ENCODE results near the gene CEBPA.
"Not testable (repeated sequence)": the region's sequence is repeated elsewhere in the genome, so short reads cannot be mapped to it uniquely, and the experiment has no call there.

The CEBPA gene

GRCh38 chr19:33317517-33317916 lies 15.2 kb upstream of the CEBPA start:
- 0 out of 2 replicates have a peak, but pooled peaks cover 3% of the 10 kb centered on the region for H3K9me3 ChIP-seq (ENCODE audit: insufficient read depth, low read length)
- no peak overlapping the region for H2AFZ ChIP-seq (ENCODE audit: low read depth, low read length)
- H3K4me2 ChIP-seq (ENCODE audit: low read length): no peak overlapping the region
- H3K27me3 ChIP-seq (ENCODE audit: low read depth, low read length): peaks cover 5% of the 10 kb centered on the region; the same call in 1 of the 2 replicates
- TF ChIP-seq EZH2phosphoT487 (IDR thresholded peaks at IDR 0.05; ENCODE audit: low read depth) (no peak), CTCF (IDR thresholded peaks at IDR 0.05; ENCODE audit: low read depth, low read length) (no peak)
- no peak overlapping the region for H3K27ac ChIP-seq (ENCODE audit: low read length)
- no peaks in the 10 kb centered on the region for H3K79me2 ChIP-seq (ENCODE audit: low read length)
- no peaks in the 10 kb centered on the region for H3K36me3 ChIP-seq (replicated peaks; ENCODE audit: low read depth, low read length)
- H4K20me1 ChIP-seq (ENCODE audit: insufficient read depth, low read length): no peaks in the 10 kb centered on the region
- H3K9ac ChIP-seq (ENCODE audit: low read length): no peak overlapping the region
- H3K4me3 ChIP-seq (ENCODE audit: low read length): no peak overlapping the region
- no peaks in the 10 kb centered on the region for H3K4me1 ChIP-seq (ENCODE audit: low read length)

GRCh38 chr19:33316541-33317264 lies 14.4 kb upstream of the CEBPA start:
- Histone ChIP-seq H3K4me2 (ENCODE audit: low read length) (no peak overlapping the region), H2AFZ (ENCODE audit: low read depth, low read length) (no peak overlapping the region), H3K9me3 (ENCODE audit: insufficient read depth, low read length) (0 out of 2 replicates have a peak, but pooled peaks cover 3% of the 10 kb centered on the region), H3K27ac (ENCODE audit: low read length) (no peak overlapping the region), H3K36me3 (replicated peaks; ENCODE audit: low read depth, low read length) (no peaks in the 10 kb centered on the region), H3K9ac (ENCODE audit: low read length) (no peak overlapping the region), H3K79me2 (ENCODE audit: low read length) (no peaks in the 10 kb centered on the region), H3K4me1 (ENCODE audit: low read length) (no peaks in the 10 kb centered on the region), H3K27me3 (ENCODE audit: low read depth, low read length) (peaks cover 7% of the 10 kb centered on the region; the same call in 1 of the 2 replicates), H3K4me3 (ENCODE audit: low read length) (no peak overlapping the region), H4K20me1 (ENCODE audit: insufficient read depth, low read length) (no peaks in the 10 kb centered on the region)
- no peak for TF ChIP-seq EZH2phosphoT487 (IDR thresholded peaks at IDR 0.05; ENCODE audit: low read depth)
- TF ChIP-seq CTCF (IDR thresholded peaks at IDR 0.05; ENCODE audit: low read depth, low read length): no peak

GRCh38 chr19:33312808-33313207 lies 10.5 kb upstream of the CEBPA start:
- H3K4me3 ChIP-seq (ENCODE audit: low read length); H3K9me3 ChIP-seq (ENCODE audit: insufficient read depth, low read length); H3K27ac ChIP-seq (ENCODE audit: low read length); H3K9ac ChIP-seq (ENCODE audit: low read length); H2AFZ ChIP-seq (ENCODE audit: low read depth, low read length); H3K79me2 ChIP-seq (ENCODE audit: low read length); H3K36me3 ChIP-seq (replicated peaks; ENCODE audit: low read depth, low read length); H4K20me1 ChIP-seq (ENCODE audit: insufficient read depth, low read length); H3K27me3 ChIP-seq (ENCODE audit: low read depth, low read length); H3K4me1 ChIP-seq (ENCODE audit: low read length); H3K4me2 ChIP-seq (ENCODE audit: low read length): not testable (repeated sequence)

- H2AFZ ChIP-seq (ENCODE audit: low read depth, low read length): no peak overlapping the region
- no peaks in the 10 kb centered on the region for H4K20me1 ChIP-seq (ENCODE audit: insufficient read depth, low read length)
- H3K9me3 ChIP-seq (ENCODE audit: insufficient read depth, low read length): 0 out of 2 replicates have a peak, but pooled peaks cover 3% of the 10 kb centered on the region
- no peak overlapping the region for H3K4me2 ChIP-seq (ENCODE audit: low read length)
- no peak overlapping the region for H3K4me3 ChIP-seq (ENCODE audit: low read length)
- no peak overlapping the region for H3K27ac ChIP-seq (ENCODE audit: low read length)
- H3K79me2 ChIP-seq (ENCODE audit: low read length): no peaks in the 10 kb centered on the region
- H3K9ac ChIP-seq (ENCODE audit: low read length): no peak overlapping the region
- TF ChIP-seq EZH2phosphoT487 (IDR thresholded peaks at IDR 0.05; ENCODE audit: low read depth): no peak
- TF ChIP-seq CTCF (IDR thresholded peaks at IDR 0.05; ENCODE audit: low read depth, low read length): no peak
- peaks cover 7% of the 10 kb centered on the region; the same call in 1 of the 2 replicates for H3K27me3 ChIP-seq (ENCODE audit: low read depth, low read length)
- H3K36me3 ChIP-seq (replicated peaks; ENCODE audit: low read depth, low read length): no peaks in the 10 kb centered on the region
- no peaks in the 10 kb centered on the region for H3K4me1 ChIP-seq (ENCODE audit: low read length)
Measured at GRCh38 chr19:33312065-33312464, 9.7 kb upstream of the CEBPA start.
